Panc1 (cell line): ENCODE measurements around the gene DCAF4. TPM values are rescaled to one million over a fixed set of nuclear protein-coding genes. Genes with fewer than 3 reads are reported as not detected.

Experiments
- ATAC-seq: fragments of 200-7000 bp; cut with Tn5 transposase; 2 replicates; pipeline ENCODE4 v1.9.1; 2020; ENCODE audit warnings: mild to moderate bottlenecking, moderate library complexity
- BruUV-seq: library from RNA; stranded (reverse); fragments of 400-500 nt; replicated peaks from 2 replicates; lab custom pipeline; 2021; lab: Mats Ljungman, UMichigan
- CTCF ChIA-PET: fragments of 300-600 bp; sonication (Branson Sonifier 250); formaldehyde crosslinking; loops from one replicate; lab custom pipeline; 2022; ENCODE audit warnings: antibody characterized with exemption; lab: Charles Lee
- POLR2A ChIA-PET: fragments of 300-600 bp; sonication (Branson Sonifier 250); formaldehyde crosslinking; loops from one replicate; lab custom pipeline; 2022; ENCODE audit warnings: antibody characterized with exemption; lab: Charles Lee
- DNase-seq: peaks from one replicate; pipeline ENCODE4 v3.0.0-alpha.2; 2010; ENCODE audit warnings: low read depth, low spot score
- H3K27ac ChIP-seq: 2 replicates; pipeline ENCODE4 v1.5.1; 2011; ENCODE audit warnings: mild to moderate bottlenecking, low read length, inconsistent platforms
- H3K27me3 ChIP-seq: fragments of 200-500 bp; sonication (Bioruptor generic); 2 replicates; pipeline ENCODE4 v1.6.0; 2014; ENCODE audit warnings: low read length, inconsistent platforms; ENCODE audit not compliant: control insufficient read depth, insufficient read depth
- H3K36me3 ChIP-seq: fragments of 200-500 bp; sonication (Bioruptor generic); 2 replicates; pipeline ENCODE4 v1.5.1; 2014; ENCODE audit warnings: inconsistent platforms, mild to moderate bottlenecking, low read length, moderate library complexity; ENCODE audit not compliant: control insufficient read depth, insufficient read depth
- H3K4me1 ChIP-seq: 2 replicates; pipeline ENCODE4 v1.5.1; 2011; ENCODE audit warnings: inconsistent platforms, mild to moderate bottlenecking, low read length, moderate library complexity; ENCODE audit not compliant: control insufficient read depth, insufficient read depth
- H3K4me3 ChIP-seq, 2 experiments: 2 replicates each; pipeline ENCODE4 v1.5.1; 2011 to 2012; ENCODE audit warnings: low read depth in 2 of 2, low read length in 2 of 2, mild to moderate bottlenecking in 2 of 2, inconsistent platforms in 1 of 2, moderate library complexity in 1 of 2
- H3K9me3 ChIP-seq: fragments of 200-500 bp; sonication (Bioruptor generic); 2 replicates; pipeline ENCODE4 v1.5.1; 2014; ENCODE audit warnings: low read depth, mild to moderate bottlenecking, inconsistent platforms, low read length, moderate library complexity; ENCODE audit not compliant: control insufficient read depth, insufficient read depth
- POLR2AphosphoS5 ChIP-seq: IDR thresholded peaks from 2 replicates; pipeline ENCODE4 v1.6.1; 2012; ENCODE audit warnings: mild to moderate bottlenecking, low read depth, low read length, moderate library complexity
- SIN3A ChIP-seq: IDR thresholded peaks from 2 replicates; pipeline ENCODE4 v1.6.1; 2012; ENCODE audit warnings: low read depth, mild to moderate bottlenecking, low read length, moderate library complexity, borderline replicate concordance; ENCODE audit not compliant: insufficient read depth
- TCF7L2 ChIP-seq: IDR thresholded peaks from 2 replicates; pipeline ENCODE4 v1.6.1; 2011; ENCODE audit warnings: mild to moderate bottlenecking, low read depth, low read length, inconsistent platforms
- in situ Hi-C: cut with HindIII; loops from 2 replicates; pipeline ENCODE4 v1.10.0; 2016; ENCODE audit warnings: low sequenced_read_pairs, low pct_unique_long_range_greater_than_20kb
- intact Hi-C: fragments of 100-400 bp; cut with micrococcal nuclease; formaldehyde crosslinking; loops from one replicate; pipeline ENCODE4 v1.10.0; 2022; ENCODE audit not compliant: unreplicated experiment
- total RNA-seq: library from RNA; stranded (reverse); gene quantifications from one replicate; pipeline ENCODE4 v1.2.1, GENCODE V29; 2021; ENCODE audit not compliant: unreplicated experiment
- TF ChIP-seq, protein P1 (sequence below), 2 experiments: IDR thresholded peaks; 2 replicates each; pipeline ENCODE4 v1.6.1; 2011 to 2012; ENCODE audit warnings: low read depth in 2 of 2, control low read depth in 1 of 2, low read length in 1 of 2, mild to moderate bottlenecking in 1 of 2, moderate library complexity in 1 of 2; ENCODE audit not compliant: insufficient read depth in 1 of 2
- TF ChIP-seq, protein P2 (sequence below): fragments of 450-650 bp; IDR thresholded peaks from 2 replicates; pipeline ENCODE4 v1.5.1; 2017; ENCODE audit warnings: mild to moderate bottlenecking

The DCAF4 gene
- total RNA-seq, 1 experiment from 2014 or later, result 18.2 TPM

GRCh38 chr14:72970058-72970630 is 43.9 kb downstream of the DCAF4 start:
- no TSS peak for BruUV-seq
- CTCF ChIA-PET, result no interaction called here
- no peak overlapping the region for H3K27ac ChIP-seq

DNA sequence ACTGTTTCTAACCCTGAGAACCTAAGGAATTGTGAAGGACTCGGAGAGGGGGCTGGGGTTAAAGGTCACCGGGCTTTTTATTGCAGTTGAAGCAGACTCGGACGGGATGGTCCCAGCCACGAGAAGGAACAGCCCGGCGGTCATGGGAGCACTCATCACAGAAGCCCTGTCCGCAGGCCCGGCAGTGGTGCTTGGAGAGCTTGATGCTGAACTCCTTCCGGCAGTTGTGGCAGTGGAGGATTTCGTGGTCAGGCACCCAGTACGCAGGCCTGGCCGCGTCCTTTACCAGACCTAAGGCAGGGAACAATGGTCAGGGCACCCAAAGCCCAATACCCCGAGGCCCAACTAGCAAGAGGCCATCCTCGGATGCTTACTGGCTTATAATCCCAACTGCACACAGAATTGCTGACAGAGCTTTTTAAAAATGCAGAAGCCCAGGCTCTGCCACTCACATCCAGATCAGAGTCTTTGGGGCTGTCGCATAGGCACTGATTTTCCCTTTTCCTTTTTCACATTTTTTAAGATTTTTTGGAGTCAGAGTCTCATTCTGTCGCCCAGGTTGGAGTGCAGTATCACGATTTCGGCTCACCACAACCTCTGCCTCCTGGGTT is 44.7 kb downstream of the DCAF4 start:
- DNase-seq (no peak), ATAC-seq (no peak)
- TF ChIP-seq, protein P1, sequence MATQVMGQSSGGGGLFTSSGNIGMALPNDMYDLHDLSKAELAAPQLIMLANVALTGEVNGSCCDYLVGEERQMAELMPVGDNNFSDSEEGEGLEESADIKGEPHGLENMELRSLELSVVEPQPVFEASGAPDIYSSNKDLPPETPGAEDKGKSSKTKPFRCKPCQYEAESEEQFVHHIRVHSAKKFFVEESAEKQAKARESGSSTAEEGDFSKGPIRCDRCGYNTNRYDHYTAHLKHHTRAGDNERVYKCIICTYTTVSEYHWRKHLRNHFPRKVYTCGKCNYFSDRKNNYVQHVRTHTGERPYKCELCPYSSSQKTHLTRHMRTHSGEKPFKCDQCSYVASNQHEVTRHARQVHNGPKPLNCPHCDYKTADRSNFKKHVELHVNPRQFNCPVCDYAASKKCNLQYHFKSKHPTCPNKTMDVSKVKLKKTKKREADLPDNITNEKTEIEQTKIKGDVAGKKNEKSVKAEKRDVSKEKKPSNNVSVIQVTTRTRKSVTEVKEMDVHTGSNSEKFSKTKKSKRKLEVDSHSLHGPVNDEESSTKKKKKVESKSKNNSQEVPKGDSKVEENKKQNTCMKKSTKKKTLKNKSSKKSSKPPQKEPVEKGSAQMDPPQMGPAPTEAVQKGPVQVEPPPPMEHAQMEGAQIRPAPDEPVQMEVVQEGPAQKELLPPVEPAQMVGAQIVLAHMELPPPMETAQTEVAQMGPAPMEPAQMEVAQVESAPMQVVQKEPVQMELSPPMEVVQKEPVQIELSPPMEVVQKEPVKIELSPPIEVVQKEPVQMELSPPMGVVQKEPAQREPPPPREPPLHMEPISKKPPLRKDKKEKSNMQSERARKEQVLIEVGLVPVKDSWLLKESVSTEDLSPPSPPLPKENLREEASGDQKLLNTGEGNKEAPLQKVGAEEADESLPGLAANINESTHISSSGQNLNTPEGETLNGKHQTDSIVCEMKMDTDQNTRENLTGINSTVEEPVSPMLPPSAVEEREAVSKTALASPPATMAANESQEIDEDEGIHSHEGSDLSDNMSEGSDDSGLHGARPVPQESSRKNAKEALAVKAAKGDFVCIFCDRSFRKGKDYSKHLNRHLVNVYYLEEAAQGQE (IDR thresholded peaks at IDR 0.05; ENCODE audit: insufficient read depth in 1 of 2, low read depth in 2 of 2, low read length in 1 of 2), result no peak
- TF ChIP-seq POLR2AphosphoS5 (no peak), SIN3A (no peak)
- no peaks in the 10 kb centered on the region for H3K27me3 ChIP-seq
- H3K9me3 ChIP-seq, result no peaks in the 10 kb centered on the region
- POLR2A ChIA-PET, result no interaction called here
- CTCF ChIA-PET, result no interaction called here
- no peak overlapping the region for H3K4me3 ChIP-seq
- H3K4me1 ChIP-seq, result no peaks in the 10 kb centered on the region
- intact Hi-C loops, result no loop called here
- no TSS peak for BruUV-seq
- in situ Hi-C loops, result no loop called here
- peaks cover 3% of the 10 kb centered on the region for H3K36me3 ChIP-seq
- no peak overlapping the region for H3K27ac ChIP-seq

More at GRCh38 chr14:72970058-72970630, 43.9 kb downstream of the DCAF4 start:
- H3K36me3 ChIP-seq, result peaks cover 3% of the 10 kb centered on the region; the same call in 1 of the 2 replicates
- POLR2A ChIA-PET, result interaction anchor here (0.6 kb wide), 1 partner anchor 20 kb away, joined by 3 read pairs; no protein-coding TSS in a partner anchor
- DNase-seq (no peak), ATAC-seq (no peak)
- H3K27me3 ChIP-seq, result no peaks in the 10 kb centered on the region
- intact Hi-C loops, result no loop called here
- H3K4me3 ChIP-seq, result no peak overlapping the region
- no peaks in the 10 kb centered on the region for H3K4me1 ChIP-seq
- H3K9me3 ChIP-seq, result no peaks in the 10 kb centered on the region
- TF ChIP-seq, protein P2, sequence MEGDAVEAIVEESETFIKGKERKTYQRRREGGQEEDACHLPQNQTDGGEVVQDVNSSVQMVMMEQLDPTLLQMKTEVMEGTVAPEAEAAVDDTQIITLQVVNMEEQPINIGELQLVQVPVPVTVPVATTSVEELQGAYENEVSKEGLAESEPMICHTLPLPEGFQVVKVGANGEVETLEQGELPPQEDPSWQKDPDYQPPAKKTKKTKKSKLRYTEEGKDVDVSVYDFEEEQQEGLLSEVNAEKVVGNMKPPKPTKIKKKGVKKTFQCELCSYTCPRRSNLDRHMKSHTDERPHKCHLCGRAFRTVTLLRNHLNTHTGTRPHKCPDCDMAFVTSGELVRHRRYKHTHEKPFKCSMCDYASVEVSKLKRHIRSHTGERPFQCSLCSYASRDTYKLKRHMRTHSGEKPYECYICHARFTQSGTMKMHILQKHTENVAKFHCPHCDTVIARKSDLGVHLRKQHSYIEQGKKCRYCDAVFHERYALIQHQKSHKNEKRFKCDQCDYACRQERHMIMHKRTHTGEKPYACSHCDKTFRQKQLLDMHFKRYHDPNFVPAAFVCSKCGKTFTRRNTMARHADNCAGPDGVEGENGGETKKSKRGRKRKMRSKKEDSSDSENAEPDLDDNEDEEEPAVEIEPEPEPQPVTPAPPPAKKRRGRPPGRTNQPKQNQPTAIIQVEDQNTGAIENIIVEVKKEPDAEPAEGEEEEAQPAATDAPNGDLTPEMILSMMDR, result no peak
- TF ChIP-seq, protein P1 (IDR thresholded peaks at IDR 0.05; ENCODE audit: insufficient read depth in 1 of 2, low read depth in 2 of 2, low read length in 1 of 2), result no peak
- TF ChIP-seq POLR2AphosphoS5, result no peak
- no peak for TF ChIP-seq SIN3A
- TF ChIP-seq TCF7L2, result no peak
- in situ Hi-C loops, result no loop called here
